Measurements from ENCODE around the gene SUV39H1. TPM values are rescaled to one million over a fixed set of nuclear protein-coding genes. Genes with fewer than 3 reads are reported as not detected.

Gene SUV39H1
- total and polyA plus RNA-seq, 2 of the 8 experiments (the other 6 are each of a cell fraction or from before 2014, with no cell fraction given) = 14.8 to 27.8 TPM

- 0 out of 4 replicates have a peak, but pooled peaks of 1 of the 2 experiments have one; percentile 37 for TF ChIP-seq SIN3A (conservative IDR thresholded peaks at IDR 0.05 in 1 of 2, IDR thresholded peaks at IDR 0.05 in 1 of 2; ENCODE audit: low read depth in 1 of 2, low read length in 2 of 2)
- TF ChIP-seq BCL11A (IDR thresholded peaks at IDR 0.05; ENCODE audit: low read depth in 2 of 2, low read length in 2 of 2) = no peak
- no peak for TF ChIP-seq CEBPB (IDR thresholded peaks at IDR 0.05; ENCODE audit: low read depth, low read length)
- no peak for TF ChIP-seq TEAD4 (IDR thresholded peaks at IDR 0.05; ENCODE audit: low read depth, low read length)
- TF ChIP-seq NANOG (IDR thresholded peaks at IDR 0.05; ENCODE audit: insufficient read depth, low read depth, low read length, poor library complexity, severe bottlenecking) = no peak
- TF ChIP-seq ATF2 (IDR thresholded peaks at IDR 0.05; ENCODE audit: low read length) = no peak
- TF ChIP-seq EP300 (IDR thresholded peaks at IDR 0.05; ENCODE audit: borderline replicate concordance in 1 of 2, low read depth in 2 of 2, low read length in 2 of 2) = no peak
- no peak for TF ChIP-seq CBX8 (IDR thresholded peaks at IDR 0.05; ENCODE audit: borderline replicate concordance, low read depth, low read length)
- TF ChIP-seq SP1 (IDR thresholded peaks at IDR 0.05; ENCODE audit: low read depth, low read length) = 0 out of 2 replicates have a peak, but pooled peaks have one; percentile 38
- TF ChIP-seq RAD21 (IDR thresholded peaks at IDR 0.05 in 1 of 2, conservative IDR thresholded peaks at IDR 0.05 in 1 of 2; ENCODE audit: low read depth in 2 of 2, low read length in 2 of 2) = 0 out of 4 replicates have a peak, but pooled peaks of 1 of the 2 experiments have one; percentile 4
- TF ChIP-seq SP4 (IDR thresholded peaks at IDR 0.05; ENCODE audit: low read length) = no peak
- TF ChIP-seq SUZ12 (IDR thresholded peaks at IDR 0.05; ENCODE audit: low read length) = no peak
Measured at GRCh38 chrX:48698306-48698705, 1.8 kb downstream of the SUV39H1 start (continued).
